K562 (cell line): Measurements from ENCODE around the gene CNBD2. TPM values are rescaled to one million over a fixed set of nuclear protein-coding genes. Genes with fewer than 3 reads are reported as not detected.
A peak's percentile ranks its signal among the peaks of the same experiment; 100 is the strongest.

ENCODE experiments used
- ATF1 ChIP-seq, 2 experiments: fragments of 450-650 bp in 1 of 2; IDR thresholded peaks; 2 replicates each; pipeline ENCODE4 v1.6.1; 2016; ENCODE audit warnings: missing compliant biosample characterization in 1 of 2, missing genetic modification characterization in 1 of 2
- CC2D1A ChIP-seq: fragments of 450-650 bp; IDR thresholded peaks from 2 replicates; pipeline ENCODE4 v1.6.1; 2017; ENCODE audit warnings: mild to moderate bottlenecking
- CXXC5 ChIP-seq: fragments of 250-450 bp; sonication (Bioruptor Pico); IDR thresholded peaks from 2 replicates; pipeline ENCODE4 v1.8.0; 2022; ENCODE audit warnings: inconsistent platforms, mild to moderate bottlenecking, moderate library complexity
- ELF4 ChIP-seq: fragments of 450-650 bp; formaldehyde crosslinking; IDR thresholded peaks from 2 replicates; pipeline ENCODE4 v1.4.0; 2022; ENCODE audit warnings: missing genetic modification characterization
- EWSR1 ChIP-seq: fragments of 450-650 bp; IDR thresholded peaks from 2 replicates; pipeline ENCODE4 v1.6.1; 2018; ENCODE audit warnings: borderline replicate concordance, mild to moderate bottlenecking, low read depth, moderate library complexity; ENCODE audit not compliant: partially characterized antibody
- JUN ChIP-seq, 2 experiments: sonication (generic) in 1 of 2; formaldehyde crosslinking in 1 of 2; IDR thresholded peaks; 2 replicates each; pipeline versions ENCODE4 v1.6.1 to v1.8.0; 2012 to 2022; ENCODE audit warnings: borderline replicate concordance in 2 of 2, mild to moderate bottlenecking in 2 of 2, improper control_type of control experiment in 1 of 2, low read depth in 1 of 2, low read length in 1 of 2, missing genetic modification reagents in 1 of 2
- MEIS2 ChIP-seq: fragments of 450-650 bp; IDR thresholded peaks from 2 replicates; pipeline ENCODE4 v1.6.1; 2014; ENCODE audit warnings: mild to moderate bottlenecking; ENCODE audit not compliant: partially characterized antibody
- MIER1 ChIP-seq: fragments of 450-650 bp; IDR thresholded peaks from 2 replicates; pipeline ENCODE4 v1.6.1; 2016; ENCODE audit warnings: antibody characterized with exemption, mild to moderate bottlenecking, low read depth
- PTBP1 ChIP-seq: fragments of 200-400 bp; formaldehyde crosslinking; IDR thresholded peaks from 2 replicates; pipeline ENCODE4 v1.6.1; 2017; ENCODE audit warnings: low read depth, low read length
- RAD21 ChIP-seq, 2 experiments: fragments of 250-450 bp in 1 of 2; fragments of 450-650 bp in 1 of 2; sonication (Bioruptor Pico) in 1 of 2; formaldehyde crosslinking in 1 of 2; IDR thresholded peaks in 1 of 2; conservative IDR thresholded peaks in 1 of 2; 2 replicates each; pipeline versions ENCODE4 v1.4.0 to v1.8.0; 2020 to 2022; ENCODE audit warnings: mild to moderate bottlenecking in 2 of 2, moderate library complexity in 1 of 2
- RCOR1 ChIP-seq, 2 experiments: IDR thresholded peaks; 2 replicates each; pipeline ENCODE4 v1.6.1; 2012; ENCODE audit warnings: low read depth in 2 of 2, low read length in 2 of 2, borderline replicate concordance in 1 of 2, improper control_type of control experiment in 1 of 2
- TOE1 ChIP-seq, 2 experiments: fragments of 450-650 bp in 1 of 2; sonication (generic) in 1 of 2; formaldehyde crosslinking in 1 of 2; IDR thresholded peaks; 2 replicates each; pipeline versions ENCODE4 v1.7.1 to v1.8.0; 2016 to 2022; ENCODE audit warnings: borderline replicate concordance in 2 of 2, mild to moderate bottlenecking in 2 of 2, antibody characterized with exemption in 1 of 2, inconsistent platforms in 1 of 2, low read depth in 1 of 2, missing genetic modification reagents in 1 of 2, moderate library complexity in 1 of 2
- ZEB2 ChIP-seq: fragments of 450-650 bp; IDR thresholded peaks from 2 replicates; pipeline ENCODE4 v1.6.1; 2016
- ZNF384 ChIP-seq: IDR thresholded peaks from 2 replicates; pipeline ENCODE4 v1.6.1; 2012; ENCODE audit warnings: low read depth, low read length, improper control_type of control experiment
- polyA plus RNA-seq, 8 experiments: library from polyadenylated mRNA; depleted of rRNA in 4 of 8; stranded (reverse) in 5 of 8; unstranded in 3 of 8; fragments of >200 nt; fragmentation: Nextera tagmentation in 2 of 8; fragmentation: Illumina TruSeq in 1 of 8; extraction: Ambion mirVana in 2 of 8; extraction: Trizol in 1 of 8; gene quantifications; 2 replicates each; pipeline versions ENCODE4 v1.2.1 to v1.2.3, GENCODE V29; 2011 to 2014; ENCODE audit warnings: inconsistent platforms in 1 of 8, missing spikeins in 1 of 8
- total RNA-seq, 7 experiments: library from RNA; depleted of rRNA in 6 of 7; stranded (reverse); fragments of >200 nt in 6 of 7; fragmentation: Illumina TruSeq in 2 of 7; extraction: Trizol in 2 of 7; gene quantifications; 2 replicates each; pipeline versions ENCODE4 v1.2.1 to v1.2.3, GENCODE V29; 2011 to 2021; ENCODE audit warnings: low replicate concordance in 1 of 7
- TF ChIP-seq, protein P1 (sequence below): fragments of 250-450 bp; sonication (Bioruptor Pico); IDR thresholded peaks from 2 replicates; pipeline ENCODE4 v1.5.0; 2021
- TF ChIP-seq, protein P2 (sequence below), 2 experiments: IDR thresholded peaks in 1 of 2; conservative IDR thresholded peaks in 1 of 2; 2 replicates each; pipeline ENCODE4 v1.6.1; 2016; ENCODE audit warnings: low read depth in 2 of 2, mild to moderate bottlenecking in 1 of 2, missing compliant biosample characterization in 1 of 2, missing genetic modification characterization in 1 of 2, moderate library complexity in 1 of 2
- TF ChIP-seq, protein P3 (sequence below): sonication (generic); formaldehyde crosslinking; IDR thresholded peaks from 2 replicates; pipeline ENCODE4 v1.9.0; 2022; ENCODE audit warnings: mild to moderate bottlenecking, missing genetic modification reagents
- TF ChIP-seq, protein P4 (sequence below), 3 experiments: IDR thresholded peaks in 2 of 3; conservative IDR thresholded peaks in 1 of 3; 2 replicates each; pipeline ENCODE4 v1.5.1; 2011 to 2012; ENCODE audit warnings: low read length in 3 of 3, mild to moderate bottlenecking in 3 of 3, control low read depth in 2 of 3, improper control_type of control experiment in 1 of 3, inconsistent platforms in 1 of 3, low read depth in 1 of 3, mixed read lengths in 1 of 3, moderate library complexity in 1 of 3; ENCODE audit not compliant: insufficient read depth in 2 of 3

Gene CNBD2
- total and polyA plus RNA-seq, 9 of the 15 experiments (the other 6 are each of a cell fraction or from before 2014, with no cell fraction given) = 3.2 to 17.5 (median 5.3) TPM

DNA sequence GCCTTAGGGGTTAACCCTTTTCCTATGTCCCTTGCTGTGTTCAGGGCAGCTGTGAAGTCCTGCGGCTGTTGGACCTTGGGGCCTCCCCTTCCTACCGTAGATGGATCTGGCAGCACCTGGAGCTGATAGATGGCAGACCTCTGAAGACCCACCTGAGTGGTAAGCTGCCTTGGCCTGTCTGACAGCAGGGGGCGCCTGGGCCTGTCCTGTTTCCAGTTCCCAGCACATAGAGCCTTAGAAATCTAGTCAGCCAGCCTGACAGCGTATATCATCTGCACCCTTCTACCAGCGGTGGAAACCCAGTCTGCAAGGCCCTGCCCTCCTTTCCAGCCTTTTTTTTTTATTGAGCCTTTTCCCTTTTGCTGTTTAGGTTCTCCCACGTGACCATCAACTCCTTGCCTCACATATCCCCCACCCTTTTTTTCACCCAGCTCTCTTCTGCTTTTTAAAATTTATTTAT lies 26.6 kb downstream of the CNBD2 start (continued):
- TF ChIP-seq TOE1 (IDR thresholded peaks at IDR 0.05; ENCODE audit: borderline replicate concordance) (peak; percentile 51; the same call in 1 of the 2 replicates), TOE1 (CRISPR knock-in tag; IDR thresholded peaks at IDR 0.05; ENCODE audit: borderline replicate concordance, low read depth) (no peak), JUN (IDR thresholded peaks at IDR 0.05; ENCODE audit: borderline replicate concordance, low read depth, low read length) (0 out of 2 replicates have a peak, but pooled peaks have one; percentile 21), JUN (CRISPR knock-in tag; IDR thresholded peaks at IDR 0.05; ENCODE audit: borderline replicate concordance) (no peak), MEIS2 (peak; percentile 69), MIER1 (no peak), PTBP1 (no peak), ZEB2 (peak; percentile 67), CC2D1A (peak; percentile 85), EWSR1 (no peak), ELF4 (CRISPR knock-in tag) (peak; percentile 38; the same call in 1 of the 2 replicates), ZNF384 (peak; percentile 63; the same call in 1 of the 2 replicates), RAD21 (CRISPR knock-in tag; conservative IDR thresholded peaks at IDR 0.05 in 1 of 2, IDR thresholded peaks at IDR 0.05 in 1 of 2) (peak; percentile 95 to 99), ATF1 (CRISPR knock-in tag; IDR thresholded peaks at IDR 0.05) (no peak), ATF1 (tag; IDR thresholded peaks at IDR 0.05) (0 out of 2 replicates have a peak, but pooled peaks have one; percentile 28), RCOR1 (IDR thresholded peaks at IDR 0.05; ENCODE audit: borderline replicate concordance in 1 of 2, low read depth in 2 of 2, low read length in 2 of 2) (peak in 1 of 2 experiments; percentile 36; a peak in 1 of 4 replicates), CXXC5 (CRISPR knock-in tag) (no peak)
- TF ChIP-seq, protein P1, sequence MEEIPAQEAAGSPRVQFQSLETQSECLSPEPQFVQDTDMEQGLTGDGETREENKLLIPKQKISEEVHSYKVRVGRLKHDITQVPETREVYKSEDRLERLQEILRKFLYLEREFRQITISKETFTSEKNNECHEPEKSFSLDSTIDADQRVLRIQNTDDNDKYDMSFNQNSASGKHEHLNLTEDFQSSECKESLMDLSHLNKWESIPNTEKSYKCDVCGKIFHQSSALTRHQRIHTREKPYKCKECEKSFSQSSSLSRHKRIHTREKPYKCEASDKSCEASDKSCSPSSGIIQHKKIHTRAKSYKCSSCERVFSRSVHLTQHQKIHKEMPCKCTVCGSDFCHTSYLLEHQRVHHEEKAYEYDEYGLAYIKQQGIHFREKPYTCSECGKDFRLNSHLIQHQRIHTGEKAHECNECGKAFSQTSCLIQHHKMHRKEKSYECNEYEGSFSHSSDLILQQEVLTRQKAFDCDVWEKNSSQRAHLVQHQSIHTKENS (CRISPR knock-in tag) = no peak
- TF ChIP-seq, protein P2, sequence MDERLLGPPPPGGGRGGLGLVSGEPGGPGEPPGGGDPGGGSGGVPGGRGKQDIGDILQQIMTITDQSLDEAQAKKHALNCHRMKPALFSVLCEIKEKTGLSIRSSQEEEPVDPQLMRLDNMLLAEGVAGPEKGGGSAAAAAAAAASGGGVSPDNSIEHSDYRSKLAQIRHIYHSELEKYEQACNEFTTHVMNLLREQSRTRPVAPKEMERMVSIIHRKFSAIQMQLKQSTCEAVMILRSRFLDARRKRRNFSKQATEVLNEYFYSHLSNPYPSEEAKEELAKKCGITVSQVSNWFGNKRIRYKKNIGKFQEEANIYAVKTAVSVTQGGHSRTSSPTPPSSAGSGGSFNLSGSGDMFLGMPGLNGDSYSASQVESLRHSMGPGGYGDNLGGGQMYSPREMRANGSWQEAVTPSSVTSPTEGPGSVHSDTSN (CRISPR knock-in tag; IDR thresholded peaks at IDR 0.05; ENCODE audit: low read depth) = no peak
- TF ChIP-seq, protein P2 (tag; conservative IDR thresholded peaks at IDR 0.05; ENCODE audit: low read depth) = peak; percentile 61
- TF ChIP-seq, protein P3, sequence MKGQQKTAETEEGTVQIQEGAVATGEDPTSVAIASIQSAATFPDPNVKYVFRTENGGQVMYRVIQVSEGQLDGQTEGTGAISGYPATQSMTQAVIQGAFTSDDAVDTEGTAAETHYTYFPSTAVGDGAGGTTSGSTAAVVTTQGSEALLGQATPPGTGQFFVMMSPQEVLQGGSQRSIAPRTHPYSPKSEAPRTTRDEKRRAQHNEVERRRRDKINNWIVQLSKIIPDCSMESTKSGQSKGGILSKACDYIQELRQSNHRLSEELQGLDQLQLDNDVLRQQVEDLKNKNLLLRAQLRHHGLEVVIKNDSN (CRISPR knock-in tag) = peak; percentile 63
- TF ChIP-seq, protein P4, sequence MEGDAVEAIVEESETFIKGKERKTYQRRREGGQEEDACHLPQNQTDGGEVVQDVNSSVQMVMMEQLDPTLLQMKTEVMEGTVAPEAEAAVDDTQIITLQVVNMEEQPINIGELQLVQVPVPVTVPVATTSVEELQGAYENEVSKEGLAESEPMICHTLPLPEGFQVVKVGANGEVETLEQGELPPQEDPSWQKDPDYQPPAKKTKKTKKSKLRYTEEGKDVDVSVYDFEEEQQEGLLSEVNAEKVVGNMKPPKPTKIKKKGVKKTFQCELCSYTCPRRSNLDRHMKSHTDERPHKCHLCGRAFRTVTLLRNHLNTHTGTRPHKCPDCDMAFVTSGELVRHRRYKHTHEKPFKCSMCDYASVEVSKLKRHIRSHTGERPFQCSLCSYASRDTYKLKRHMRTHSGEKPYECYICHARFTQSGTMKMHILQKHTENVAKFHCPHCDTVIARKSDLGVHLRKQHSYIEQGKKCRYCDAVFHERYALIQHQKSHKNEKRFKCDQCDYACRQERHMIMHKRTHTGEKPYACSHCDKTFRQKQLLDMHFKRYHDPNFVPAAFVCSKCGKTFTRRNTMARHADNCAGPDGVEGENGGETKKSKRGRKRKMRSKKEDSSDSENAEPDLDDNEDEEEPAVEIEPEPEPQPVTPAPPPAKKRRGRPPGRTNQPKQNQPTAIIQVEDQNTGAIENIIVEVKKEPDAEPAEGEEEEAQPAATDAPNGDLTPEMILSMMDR (IDR thresholded peaks at IDR 0.05 in 2 of 3, conservative IDR thresholded peaks at IDR 0.05 in 1 of 3; ENCODE audit: insufficient read depth in 2 of 3, low read depth in 1 of 3, low read length in 3 of 3) = peak; percentile 91 to 96 (median 93)
